NCI-H510A treated with DMSO at 0.1 percent for 48 hours (cell line): Measurements from ENCODE around the gene SOX5.

ENCODE experiments used
- DNase-seq: peaks from one replicate; lab custom pipeline; 2025; lab: John Stamatoyannopoulos, UW

Gene SOX5

DNA sequence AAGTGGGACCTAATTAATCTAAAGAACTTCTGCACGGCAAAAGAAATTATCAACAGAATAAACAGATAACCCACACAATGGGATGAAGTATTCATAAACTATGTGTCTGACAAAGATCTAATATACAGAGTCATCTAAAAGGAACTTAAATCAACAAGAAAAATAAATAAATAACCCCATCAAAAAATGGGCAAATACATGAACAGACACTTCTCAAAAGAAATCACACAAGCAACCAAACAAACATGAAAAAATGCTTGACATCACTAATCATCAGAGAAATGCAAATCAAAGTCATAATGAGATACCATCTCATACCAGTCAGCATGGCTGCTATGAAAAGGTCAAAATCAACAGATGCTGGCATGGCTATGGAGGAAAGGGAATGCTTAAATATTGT lies 466.9 kb downstream of the SOX5 start:
- DNase-seq = no peak
